DND-41 (cell line): Measurements from ENCODE around the gene TYW5.

ENCODE experiments used
- EZH2 ChIP-seq: IDR thresholded peaks from 3 replicates; pipeline ENCODE4 v1.6.1; 2012; ENCODE audit warnings: borderline replicate concordance, low read depth, mild to moderate bottlenecking, moderate library complexity, low read length, inconsistent platforms; ENCODE audit not compliant: severe bottlenecking
- TF ChIP-seq, protein P1 (sequence below): IDR thresholded peaks from 2 replicates; pipeline ENCODE4 v1.5.1; 2012; ENCODE audit warnings: borderline replicate concordance, low read length, moderate library complexity, mild to moderate bottlenecking; ENCODE audit not compliant: poor library complexity, severe bottlenecking; ENCODE audit errors: extremely low read depth

DNA sequence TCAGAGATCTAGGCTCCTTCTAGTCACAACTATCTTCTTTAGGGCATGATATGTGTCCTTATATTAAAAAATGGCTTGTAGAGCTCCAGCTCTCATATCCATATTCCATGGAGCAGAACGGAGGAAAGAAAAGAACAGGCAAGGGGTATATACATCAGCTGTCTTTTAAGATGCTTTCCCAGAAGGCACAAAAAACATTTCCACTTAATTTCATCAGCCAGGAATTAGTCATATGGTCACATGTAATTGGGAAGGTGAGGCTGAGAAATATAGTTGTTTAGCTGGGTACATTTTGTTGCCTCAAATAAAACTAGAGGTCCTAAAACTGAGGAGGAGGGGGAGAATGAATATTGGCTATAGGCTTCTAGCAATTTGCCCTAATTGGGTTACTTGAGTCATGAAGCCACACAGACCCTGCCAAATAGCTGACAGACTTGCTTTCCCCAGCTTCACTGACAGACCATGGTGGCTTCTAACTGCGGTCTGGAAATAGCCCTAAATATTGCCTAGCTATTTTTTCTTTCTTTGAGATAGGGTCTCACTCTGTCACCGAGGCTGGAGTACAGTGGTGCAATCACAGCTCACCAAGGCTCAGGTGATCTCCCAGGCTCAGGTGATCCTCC is 20.1 kb upstream of the TYW5 start:
- TF ChIP-seq, protein P1, sequence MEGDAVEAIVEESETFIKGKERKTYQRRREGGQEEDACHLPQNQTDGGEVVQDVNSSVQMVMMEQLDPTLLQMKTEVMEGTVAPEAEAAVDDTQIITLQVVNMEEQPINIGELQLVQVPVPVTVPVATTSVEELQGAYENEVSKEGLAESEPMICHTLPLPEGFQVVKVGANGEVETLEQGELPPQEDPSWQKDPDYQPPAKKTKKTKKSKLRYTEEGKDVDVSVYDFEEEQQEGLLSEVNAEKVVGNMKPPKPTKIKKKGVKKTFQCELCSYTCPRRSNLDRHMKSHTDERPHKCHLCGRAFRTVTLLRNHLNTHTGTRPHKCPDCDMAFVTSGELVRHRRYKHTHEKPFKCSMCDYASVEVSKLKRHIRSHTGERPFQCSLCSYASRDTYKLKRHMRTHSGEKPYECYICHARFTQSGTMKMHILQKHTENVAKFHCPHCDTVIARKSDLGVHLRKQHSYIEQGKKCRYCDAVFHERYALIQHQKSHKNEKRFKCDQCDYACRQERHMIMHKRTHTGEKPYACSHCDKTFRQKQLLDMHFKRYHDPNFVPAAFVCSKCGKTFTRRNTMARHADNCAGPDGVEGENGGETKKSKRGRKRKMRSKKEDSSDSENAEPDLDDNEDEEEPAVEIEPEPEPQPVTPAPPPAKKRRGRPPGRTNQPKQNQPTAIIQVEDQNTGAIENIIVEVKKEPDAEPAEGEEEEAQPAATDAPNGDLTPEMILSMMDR: no peak
- no peak for TF ChIP-seq EZH2
